Measurements from ENCODE around the gene M1AP. TPM values are rescaled to one million over a fixed set of nuclear protein-coding genes. Genes with fewer than 3 reads are reported as not detected.

M1AP gene
- total and polyA plus RNA-seq, 2 of the 4 experiments (the other 2 are of a cell fraction): 0.03 TPM; not detected in 1

- TF ChIP-seq CTCF (conservative IDR thresholded peaks at IDR 0.05; ENCODE audit: low read depth, low read length): no peak
Observed at GRCh38 chr2:74593826-74594772, 54.0 kb downstream of the M1AP start (continued).

- no peak overlapping the region for H3K14ac ChIP-seq (replicated peaks; ENCODE audit: low read depth, low read length)
- H3K4me3 ChIP-seq (ENCODE audit: insufficient read depth, low read depth, low read length): no peak overlapping the region
- DNase-seq: no peak
- no peak overlapping the region for H3K9ac ChIP-seq (ENCODE audit: low read depth, low read length)
- no peak overlapping the region for H2BK20ac ChIP-seq (ENCODE audit: low read depth, low read length)
- no peak overlapping the region for H3K18ac ChIP-seq (ENCODE audit: low read depth, low read length)
- H3K4ac ChIP-seq (ENCODE audit: low read depth, low read length): no peak overlapping the region
- no peaks in the 10 kb centered on the region for H4K20me1 ChIP-seq (ENCODE audit: insufficient read depth, low read length)
- ChIA-PET POLR2A (ENCODE audit: unreplicated experiment) (no interaction called here), CTCF (interaction anchor here (0.8 to 3.4 kb wide), 6 partner anchors 12 to 106 kb away, joined by 3 to 17 read pairs (median 4); partner anchors contain the start of genes CCDC142, LBX2 and TTC31)
- no CpG with 5 or more reads among the region's 2 CpGs for WGBS, 2 experiments (ENCODE audit: extremely low coverage in 2 of 2, insufficient read length in 1 of 2)
- BruUV-seq (replicated peaks): no TSS peak
- H2BK120ac ChIP-seq (ENCODE audit: low read depth, low read length): no peak overlapping the region
- no peaks in the 10 kb centered on the region for H3K79me1 ChIP-seq (ENCODE audit: low read depth in 1 of 2, low read length in 2 of 2)
- H2BK15ac ChIP-seq (ENCODE audit: low read depth, low read length): no peak overlapping the region
- H4K91ac ChIP-seq (ENCODE audit: insufficient read depth, low read depth, low read length): no peak overlapping the region
- peaks cover 14% of the 10 kb centered on the region for H3K27me3 ChIP-seq (ENCODE audit: control insufficient read depth, insufficient read depth, low read length)
- H3K9me3 ChIP-seq (ENCODE audit: control insufficient read depth, insufficient read depth, low read length): no peaks in the 10 kb centered on the region
- TF ChIP-seq RCOR1 (IDR thresholded peaks at IDR 0.05; ENCODE audit: insufficient replicate concordance, low read length): no peak
- TF ChIP-seq CTCF (conservative IDR thresholded peaks at IDR 0.05; ENCODE audit: low read depth, low read length): no peak
- no peak for TF ChIP-seq BHLHE40 (IDR thresholded peaks at IDR 0.05; ENCODE audit: low read depth, low read length)
- TF ChIP-seq ELK1 (IDR thresholded peaks at IDR 0.05; ENCODE audit: borderline replicate concordance, low read depth, low read length): no peak
- in situ Hi-C loops (cut with MboI; ENCODE audit: low sequenced_read_pairs): no loop called here
- no peak overlapping the region for H3K23ac ChIP-seq (ENCODE audit: low read depth, low read length)
- H3K4me1 ChIP-seq (ENCODE audit: control insufficient read depth, insufficient read depth, low read length): peaks cover 6% of the 10 kb centered on the region
- no peak overlapping the region for H3K27ac ChIP-seq (ENCODE audit: insufficient read depth, low read length)
- H4K5ac ChIP-seq (ENCODE audit: low read depth, low read length): no peak overlapping the region
- intact Hi-C loops (cut with micrococcal nuclease): no loop called here
- H4K8ac ChIP-seq (ENCODE audit: low read depth in 2 of 2, low read length in 2 of 2): no peak overlapping the region
- no peak overlapping the region for H2BK5ac ChIP-seq (ENCODE audit: low read depth, low read length, poor library complexity, severe bottlenecking)
- H2AK9ac ChIP-seq (replicated peaks; ENCODE audit: low read depth, low read length, poor library complexity): no peak overlapping the region
- H3K36me3 ChIP-seq (ENCODE audit: control insufficient read depth, insufficient read depth, low read length): no peaks in the 10 kb centered on the region
- H3K56ac ChIP-seq (ENCODE audit: extremely low read depth, insufficient read depth, low read length): no peak overlapping the region
- dilution Hi-C loops (cut with HindIII; ENCODE audit: low sequenced_read_pairs, unreplicated experiment): no loop called here
- no peak overlapping the region for H2AFZ ChIP-seq (replicated peaks; ENCODE audit: low read length, poor library complexity)
- peaks cover 2% of the 10 kb centered on the region; the same call in 1 of the 2 replicates for H3K9me1 ChIP-seq (ENCODE audit: insufficient read depth, low read length)
- no peak for ATAC-seq (ENCODE audit: low read depth)
- H2AK5ac ChIP-seq (ENCODE audit: low read depth, low read length): no peak overlapping the region
- H3K4me2 ChIP-seq (ENCODE audit: low read depth, low read length): no peak overlapping the region
Observed at GRCh38 chr2:74588664-74589063, 59.5 kb downstream of the M1AP start.
